ENCODE measurements around the gene NUDT8. TPM values are rescaled to one million over a fixed set of nuclear protein-coding genes. Genes with fewer than 3 reads are reported as not detected.

The NUDT8 gene
- polyA plus RNA-seq, 2 of the 4 experiments (the other 2 are of a cell fraction): 1.8 to 5.6 TPM

DNA sequence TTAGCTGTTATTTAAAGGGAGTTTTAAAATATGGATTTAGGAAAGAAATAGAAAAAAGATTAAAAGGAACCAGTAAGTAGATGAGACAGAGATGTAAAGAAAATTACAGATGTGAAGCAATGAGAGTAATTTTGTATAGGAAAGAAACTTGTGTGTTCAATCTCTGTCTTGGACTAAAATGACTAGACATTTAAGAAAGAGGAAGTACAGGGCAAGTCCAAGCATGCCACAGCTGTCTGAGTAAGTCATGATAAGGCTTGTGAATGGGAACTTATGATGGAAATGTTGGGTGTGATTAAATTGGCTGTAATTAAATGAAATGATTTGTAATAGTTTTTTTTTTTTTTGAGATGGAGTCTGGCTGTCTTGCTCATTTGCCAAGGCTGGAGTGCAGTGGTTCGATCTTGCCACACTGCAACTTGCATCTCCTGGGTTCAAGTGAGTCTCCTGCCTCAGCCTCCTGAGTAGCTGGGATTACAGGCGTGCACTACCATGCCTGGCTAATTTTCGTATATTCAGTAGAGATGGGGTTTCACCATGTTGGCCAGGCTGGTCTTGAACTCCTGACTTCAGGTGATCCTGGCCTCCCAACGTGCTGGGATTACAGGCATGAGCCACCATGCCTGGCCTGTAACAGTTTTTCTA lies 26.7 kb upstream of the NUDT8 start:
- no peak for ATAC-seq
- POLR2A ChIA-PET: no interaction called here
- no peak overlapping the region for H3K27ac ChIP-seq
- TF ChIP-seq ZFP36 (IDR thresholded peaks at IDR 0.05; ENCODE audit: borderline replicate concordance, partially characterized antibody) (peak; percentile 87), TFCP2L1 (CRISPR knock-in tag; IDR thresholded peaks at IDR 0.05) (no peak), PHF8 (IDR thresholded peaks at IDR 0.05; ENCODE audit: borderline replicate concordance, low read depth) (no peak), RARB (CRISPR knock-in tag; IDR thresholded peaks at IDR 0.05) (no peak), FOXS1 (CRISPR knock-in tag; IDR thresholded peaks at IDR 0.05) (no peak), SREBF2 (IDR thresholded peaks at IDR 0.05) (no peak)
- H3K4me1 ChIP-seq: peaks cover 10% of the 10 kb centered on the region; the same call in 1 of the 3 replicates
- WGBS (ENCODE audit: missing lambda C conversion rate): 69% methylated on average over 4 of the region's 4 CpGs
- peak in 1 of 2 experiments; percentile 59 for DNase-seq (ENCODE audit: low read depth in 1 of 2, low spot score in 1 of 2)
- no peak for FAIRE-seq
- H3K9me3 ChIP-seq: peaks cover 14% of the 10 kb centered on the region; the same call in 1 of the 3 replicates
- no peak overlapping the region for H3K4me2 ChIP-seq
- no peak overlapping the region for H3K4me3 ChIP-seq
- CTCF ChIA-PET: interaction anchor here (0.6 to 13.0 kb wide), 6 partner anchors 7 to 311 kb away, joined by 3 to 150 read pairs (median 4); partner anchors contain the start of genes ACY3 and NUDT8

GRCh38 chr11:67654225-67654624 lies 24.5 kb upstream of the NUDT8 start:
- no peak for FAIRE-seq

GRCh38 chr11:67652965-67653845 lies 23.5 kb upstream of the NUDT8 start:
- Histone ChIP-seq H3K27ac (no peak overlapping the region), H3K9me3 (peaks cover 14% of the 10 kb centered on the region; the same call in 1 of the 3 replicates), H3K4me3 (no peak overlapping the region), H3K4me2 (no peak overlapping the region), H3K4me1 (peaks cover 14% of the 10 kb centered on the region; the same call in 2 of the 3 replicates)
- ChIA-PET POLR2A (no interaction called here), CTCF (interaction anchor here (0.6 to 12.7 kb wide), 5 partner anchors 17 to 1705 kb away, joined by 3 to 169 read pairs (median 3); partner anchors contain the start of gene NUDT8)
- no peak for DNase-seq (ENCODE audit: low read depth in 1 of 2, low spot score in 1 of 2)
- WGBS (ENCODE audit: missing lambda C conversion rate): 69% methylated on average over 15 of the region's 15 CpGs
- TF ChIP-seq POLR2A (IDR thresholded peaks at IDR 0.05; ENCODE audit: low read length) (no peak), HMGXB4 (CRISPR knock-in tag; IDR thresholded peaks at IDR 0.05; ENCODE audit: borderline replicate concordance) (no peak), JUNB (IDR thresholded peaks at IDR 0.05) (no peak), RNF2 (IDR thresholded peaks at IDR 0.05; ENCODE audit: borderline replicate concordance, low read depth) (no peak), CBX8 (IDR thresholded peaks at IDR 0.05) (no peak)
- TF ChIP-seq, protein P1, sequence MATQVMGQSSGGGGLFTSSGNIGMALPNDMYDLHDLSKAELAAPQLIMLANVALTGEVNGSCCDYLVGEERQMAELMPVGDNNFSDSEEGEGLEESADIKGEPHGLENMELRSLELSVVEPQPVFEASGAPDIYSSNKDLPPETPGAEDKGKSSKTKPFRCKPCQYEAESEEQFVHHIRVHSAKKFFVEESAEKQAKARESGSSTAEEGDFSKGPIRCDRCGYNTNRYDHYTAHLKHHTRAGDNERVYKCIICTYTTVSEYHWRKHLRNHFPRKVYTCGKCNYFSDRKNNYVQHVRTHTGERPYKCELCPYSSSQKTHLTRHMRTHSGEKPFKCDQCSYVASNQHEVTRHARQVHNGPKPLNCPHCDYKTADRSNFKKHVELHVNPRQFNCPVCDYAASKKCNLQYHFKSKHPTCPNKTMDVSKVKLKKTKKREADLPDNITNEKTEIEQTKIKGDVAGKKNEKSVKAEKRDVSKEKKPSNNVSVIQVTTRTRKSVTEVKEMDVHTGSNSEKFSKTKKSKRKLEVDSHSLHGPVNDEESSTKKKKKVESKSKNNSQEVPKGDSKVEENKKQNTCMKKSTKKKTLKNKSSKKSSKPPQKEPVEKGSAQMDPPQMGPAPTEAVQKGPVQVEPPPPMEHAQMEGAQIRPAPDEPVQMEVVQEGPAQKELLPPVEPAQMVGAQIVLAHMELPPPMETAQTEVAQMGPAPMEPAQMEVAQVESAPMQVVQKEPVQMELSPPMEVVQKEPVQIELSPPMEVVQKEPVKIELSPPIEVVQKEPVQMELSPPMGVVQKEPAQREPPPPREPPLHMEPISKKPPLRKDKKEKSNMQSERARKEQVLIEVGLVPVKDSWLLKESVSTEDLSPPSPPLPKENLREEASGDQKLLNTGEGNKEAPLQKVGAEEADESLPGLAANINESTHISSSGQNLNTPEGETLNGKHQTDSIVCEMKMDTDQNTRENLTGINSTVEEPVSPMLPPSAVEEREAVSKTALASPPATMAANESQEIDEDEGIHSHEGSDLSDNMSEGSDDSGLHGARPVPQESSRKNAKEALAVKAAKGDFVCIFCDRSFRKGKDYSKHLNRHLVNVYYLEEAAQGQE (IDR thresholded peaks at IDR 0.05): no peak
- no peak for FAIRE-seq
- ATAC-seq: no peak

More at GRCh38 chr11:67654225-67654624, 24.5 kb upstream of the NUDT8 start:
- peaks cover 14% of the 10 kb centered on the region; the same call in 1 of the 3 replicates for H3K9me3 ChIP-seq
- no peak overlapping the region for H3K27ac ChIP-seq
- no peak for TF ChIP-seq CHD4 (IDR thresholded peaks at IDR 0.05; ENCODE audit: borderline replicate concordance)
- TF ChIP-seq EP300 (IDR thresholded peaks at IDR 0.05): no peak
- no peak for TF ChIP-seq CEBPB (IDR thresholded peaks at IDR 0.05)
- TF ChIP-seq PHF8 (IDR thresholded peaks at IDR 0.05; ENCODE audit: borderline replicate concordance, low read depth): no peak
- TF ChIP-seq HEYL (CRISPR knock-in tag; IDR thresholded peaks at IDR 0.05): no peak
- TF ChIP-seq ZNF302 (CRISPR knock-in tag; IDR thresholded peaks at IDR 0.05): no peak
- TF ChIP-seq, protein P2, sequence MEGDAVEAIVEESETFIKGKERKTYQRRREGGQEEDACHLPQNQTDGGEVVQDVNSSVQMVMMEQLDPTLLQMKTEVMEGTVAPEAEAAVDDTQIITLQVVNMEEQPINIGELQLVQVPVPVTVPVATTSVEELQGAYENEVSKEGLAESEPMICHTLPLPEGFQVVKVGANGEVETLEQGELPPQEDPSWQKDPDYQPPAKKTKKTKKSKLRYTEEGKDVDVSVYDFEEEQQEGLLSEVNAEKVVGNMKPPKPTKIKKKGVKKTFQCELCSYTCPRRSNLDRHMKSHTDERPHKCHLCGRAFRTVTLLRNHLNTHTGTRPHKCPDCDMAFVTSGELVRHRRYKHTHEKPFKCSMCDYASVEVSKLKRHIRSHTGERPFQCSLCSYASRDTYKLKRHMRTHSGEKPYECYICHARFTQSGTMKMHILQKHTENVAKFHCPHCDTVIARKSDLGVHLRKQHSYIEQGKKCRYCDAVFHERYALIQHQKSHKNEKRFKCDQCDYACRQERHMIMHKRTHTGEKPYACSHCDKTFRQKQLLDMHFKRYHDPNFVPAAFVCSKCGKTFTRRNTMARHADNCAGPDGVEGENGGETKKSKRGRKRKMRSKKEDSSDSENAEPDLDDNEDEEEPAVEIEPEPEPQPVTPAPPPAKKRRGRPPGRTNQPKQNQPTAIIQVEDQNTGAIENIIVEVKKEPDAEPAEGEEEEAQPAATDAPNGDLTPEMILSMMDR (IDR thresholded peaks at IDR 0.05): no peak
- TF ChIP-seq MAFK (IDR thresholded peaks at IDR 0.05; ENCODE audit: partially characterized antibody): no peak
- no peak for TF ChIP-seq MAZ (IDR thresholded peaks at IDR 0.05; ENCODE audit: borderline replicate concordance, low read depth, low read length)
- TF ChIP-seq HOXB5 (CRISPR knock-in tag; IDR thresholded peaks at IDR 0.05): no peak
- TF ChIP-seq CBX2 (IDR thresholded peaks at IDR 0.05; ENCODE audit: borderline replicate concordance, low read depth): no peak
- TF ChIP-seq EHMT2 (IDR thresholded peaks at IDR 0.05; ENCODE audit: low read depth): no peak
- TF ChIP-seq ZC3H11A (IDR thresholded peaks at IDR 0.05): no peak
- no peak for TF ChIP-seq MYC (IDR thresholded peaks at IDR 0.05; ENCODE audit: borderline replicate concordance, low read length)
- TF ChIP-seq, protein P3, sequence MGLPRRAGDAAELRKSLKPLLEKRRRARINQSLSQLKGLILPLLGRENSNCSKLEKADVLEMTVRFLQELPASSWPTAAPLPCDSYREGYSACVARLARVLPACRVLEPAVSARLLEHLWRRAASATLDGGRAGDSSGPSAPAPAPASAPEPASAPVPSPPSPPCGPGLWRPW (IDR thresholded peaks at IDR 0.05): no peak
- no peak for TF ChIP-seq ZSCAN20 (CRISPR knock-in tag; IDR thresholded peaks at IDR 0.05)
- no peak overlapping the region for H3K4me3 ChIP-seq
- DNase-seq (ENCODE audit: low read depth in 1 of 2, low spot score in 1 of 2): no peak
- CTCF ChIA-PET: interaction anchor here (1.0 to 1.1 kb wide), 3 partner anchors 22 to 38 kb away, joined by 3 to 4 read pairs (median 3); partner anchors contain the start of gene NUDT8
- H3K4me2 ChIP-seq: no peak overlapping the region
- POLR2A ChIA-PET: no interaction called here
- ATAC-seq: no peak
- peaks cover 14% of the 10 kb centered on the region; the same call in 2 of the 3 replicates for H3K4me1 ChIP-seq
- WGBS (ENCODE audit: missing lambda C conversion rate): 63% methylated on average over 9 of the region's 9 CpGs

Data from A549 (cell line).